Common myeloid progenitor, CD34-positive (primary cell): ENCODE results near the gene CASR.
A peak's percentile ranks its signal among the peaks of the same experiment; 100 is the strongest.

ENCODE experiments used
- CTCF ChIA-PET: fragments of 350-600 bp; sonication (Branson Sonifier 250); formaldehyde crosslinking; loops from one replicate; lab custom pipeline; 2021; ENCODE audit warnings: antibody characterized with exemption; lab: Charles Lee
- POLR2A ChIA-PET: fragments of 350-600 bp; sonication (Branson Sonifier 250); formaldehyde crosslinking; loops from one replicate; lab custom pipeline; 2021; ENCODE audit warnings: antibody characterized with exemption; lab: Charles Lee
- DNase-seq, 3 donors: peaks; one replicate each; pipeline versions ENCODE4 v3.0.0 to v3.0.0-alpha.2; 2013
- H3K27ac ChIP-seq, 2 experiments: 1 replicate in 1 of 2; 2 replicates in 1 of 2; pipeline ENCODE4 v1.7.0; 2013; ENCODE audit warnings: inconsistent platforms in 2 of 2, low read length in 2 of 2, mild to moderate bottlenecking in 2 of 2, low read depth in 1 of 2, moderate library complexity in 1 of 2; ENCODE audit not compliant: severe bottlenecking in 2 of 2, insufficient read depth in 1 of 2, poor library complexity in 1 of 2
- H3K27me3 ChIP-seq, 5 experiments: replicated peaks in 2 of 5; 1 replicate in 3 of 5; 2 replicates in 2 of 5; pipeline versions ENCODE4 v1.6.1 to v1.7.0; 2013; ENCODE audit warnings: low read length in 4 of 5, mild to moderate bottlenecking in 2 of 5, moderate library complexity in 2 of 5, inconsistent platforms in 1 of 5; ENCODE audit not compliant: insufficient read depth in 5 of 5, control insufficient read depth in 4 of 5
- H3K36me3 ChIP-seq, 4 experiments: 1 replicate in 2 of 4; 2 replicates in 2 of 4; pipeline versions ENCODE4 v1.6.1 to v1.7.0; 2013; ENCODE audit warnings: low read length in 3 of 4, control low read depth in 1 of 4, mild to moderate bottlenecking in 1 of 4; ENCODE audit not compliant: control insufficient read depth in 4 of 4, insufficient read depth in 4 of 4
- H3K4me1 ChIP-seq, 4 experiments: 1 replicate in 3 of 4; 2 replicates in 1 of 4; pipeline versions ENCODE4 v1.6.1 to v1.7.1; 2013; ENCODE audit warnings: low read length in 3 of 4, mild to moderate bottlenecking in 3 of 4, control low read depth in 1 of 4, inconsistent platforms in 1 of 4, moderate library complexity in 1 of 4; ENCODE audit not compliant: control insufficient read depth in 4 of 4, insufficient read depth in 4 of 4; ENCODE audit errors: control extremely low read depth in 1 of 4
- H3K4me3 ChIP-seq, 7 experiments: 1 replicate in 4 of 7; 2 replicates in 3 of 7; pipeline versions ENCODE4 v1.5.1 to v1.7.0; 2013; ENCODE audit warnings: mild to moderate bottlenecking in 7 of 7, low read length in 6 of 7, moderate library complexity in 6 of 7, inconsistent platforms in 2 of 7, low read depth in 2 of 7, control low read depth in 1 of 7; ENCODE audit not compliant: insufficient read depth in 4 of 7, control insufficient read depth in 1 of 7; ENCODE audit errors: extremely low read depth in 1 of 7
- H3K9me3 ChIP-seq, 5 experiments: 1 replicate in 4 of 5; 2 replicates in 1 of 5; pipeline versions ENCODE4 v1.6.1 to v1.7.1; 2013; ENCODE audit warnings: low read length in 4 of 5, mild to moderate bottlenecking in 2 of 5, inconsistent platforms in 1 of 5, low read depth in 1 of 5, moderate library complexity in 1 of 5; ENCODE audit not compliant: control insufficient read depth in 4 of 5, insufficient read depth in 2 of 5; ENCODE audit errors: control extremely low read depth in 1 of 5
- WGBS: methylation state at CpG from one replicate; pipeline ENCODE4 v1.1.5; 2013; ENCODE audit not compliant: insufficient coverage; 5-methylcytosine and 5-hydroxymethylcytosine counted together

The CASR gene

GRCh38 chr3:122253581-122253980, 70.1 kb downstream of the CASR start:
- POLR2A ChIA-PET, result no interaction called here
- no peaks in the 10 kb centered on the region for H3K36me3 ChIP-seq
- 0% methylated on average over 1 of the region's 1 CpG for WGBS
- CTCF ChIA-PET, result interaction anchor here (0.8 to 12.9 kb wide), 3 partner anchors 8 to 707 kb away, joined by 4 to 202 read pairs (median 5); no protein-coding TSS in a partner anchor
- DNase-seq, result peak in 1 of 3 donors; percentile 32
- H3K4me3 ChIP-seq, result no peak overlapping the region
- H3K27me3 ChIP-seq, result no peaks in the 10 kb centered on the region
- H3K27ac ChIP-seq, result no peak overlapping the region
- no peaks in the 10 kb centered on the region for H3K9me3 ChIP-seq
- H3K4me1 ChIP-seq, result peaks cover 2 to 21% (median 11%) of the 10 kb centered on the region in 4 experiments

GRCh38 chr3:122255757-122256439, 72.4 kb downstream of the CASR start:
- CTCF ChIA-PET, result interaction anchor here (0.6 to 12.9 kb wide), 6 partner anchors 13 to 373 kb away, joined by 3 to 202 read pairs (median 3); no protein-coding TSS in a partner anchor

GRCh38 chr3:122257644-122258364, 74.3 kb downstream of the CASR start:
- H3K27ac ChIP-seq, result no peak overlapping the region
- H3K4me1 ChIP-seq, result peaks cover 2 to 23% (median 11%) of the 10 kb centered on the region in 4 experiments
- POLR2A ChIA-PET, result no interaction called here
- WGBS, result no CpG with 5 or more reads among the region's 7 CpGs
- no peak overlapping the region for H3K4me3 ChIP-seq
- no peaks in the 10 kb centered on the region for H3K27me3 ChIP-seq
- no peaks in the 10 kb centered on the region for H3K9me3 ChIP-seq
- no peaks in the 10 kb centered on the region for H3K36me3 ChIP-seq
- CTCF ChIA-PET, result interaction anchor here (1.0 to 12.9 kb wide), 6 partner anchors 10 to 248 kb away, joined by 3 to 202 read pairs (median 4); no protein-coding TSS in a partner anchor
- DNase-seq, result no peak

More at GRCh38 chr3:122255757-122256439, 72.4 kb downstream of the CASR start:
- Histone ChIP-seq H3K27me3 (no peaks in the 10 kb centered on the region), H3K9me3 (no peaks in the 10 kb centered on the region), H3K4me1 (peaks cover 2 to 23% (median 11%) of the 10 kb centered on the region in 4 experiments), H3K27ac (no peak overlapping the region), H3K36me3 (no peaks in the 10 kb centered on the region), H3K4me3 (no peak overlapping the region)
- peak in 2 of 3 donors; percentile 56 to 59 for DNase-seq
- POLR2A ChIA-PET, result interaction anchor here (1.3 kb wide), 1 partner anchor 23 kb away, joined by 3 read pairs; no protein-coding TSS in a partner anchor
- no CpG with 5 or more reads among the region's 1 CpG for WGBS

GRCh38 chr3:122258757-122259371, 75.4 kb downstream of the CASR start:
- Histone ChIP-seq H3K9me3 (no peaks in the 10 kb centered on the region), H3K27me3 (no peaks in the 10 kb centered on the region), H3K4me3 (no peak overlapping the region), H3K4me1 (peaks cover 2 to 17% (median 10%) of the 10 kb centered on the region in 4 experiments), H3K27ac (no peak overlapping the region), H3K36me3 (no peaks in the 10 kb centered on the region)
- DNase-seq, result peak; percentile 71 to 87 (median 77)
- ChIA-PET POLR2A (interaction anchor here (0.5 kb wide), 1 partner anchor 134 kb away, joined by 3 read pairs; no protein-coding TSS in a partner anchor), CTCF (interaction anchor here (0.8 to 12.9 kb wide), 11 partner anchors 9 to 283 kb away, joined by 3 to 202 read pairs (median 3); no protein-coding TSS in a partner anchor)
- WGBS, result 13% methylated on average over 2 of the region's 7 CpGs

- no peak overlapping the region for H3K4me3 ChIP-seq
- no peak for DNase-seq
- WGBS, result 86% methylated on average over 1 of the region's 2 CpGs
- CTCF ChIA-PET, result interaction anchor here (0.8 to 12.9 kb wide), 3 partner anchors 11 to 707 kb away, joined by 3 to 202 read pairs (median 5); no protein-coding TSS in a partner anchor
- POLR2A ChIA-PET, result no interaction called here
- H3K9me3 ChIP-seq, result no peaks in the 10 kb centered on the region
- H3K4me1 ChIP-seq, result peaks cover 2 to 13% (median 9%) of the 10 kb centered on the region in 4 experiments
- no peak overlapping the region for H3K27ac ChIP-seq
- no peaks in the 10 kb centered on the region for H3K27me3 ChIP-seq
- H3K36me3 ChIP-seq, result no peaks in the 10 kb centered on the region
Observed at GRCh38 chr3:122260206-122260605, 76.7 kb downstream of the CASR start.

- no peak overlapping the region for H3K4me3 ChIP-seq
- no peaks in the 10 kb centered on the region for H3K27me3 ChIP-seq
- no peak overlapping the region for H3K27ac ChIP-seq
- peaks cover 0 to 5% (median 2%) of the 10 kb centered on the region in 4 experiments for H3K4me1 ChIP-seq
- no peak for DNase-seq
- CTCF ChIA-PET, result interaction anchor here (1.0 to 3.7 kb wide), 3 partner anchors 12 to 178 kb away, joined by 3 to 20 read pairs (median 3); no protein-coding TSS in a partner anchor
- no peaks in the 10 kb centered on the region for H3K9me3 ChIP-seq
- WGBS, result 80% methylated on average over 1 of the region's 2 CpGs
- no peaks in the 10 kb centered on the region for H3K36me3 ChIP-seq
- POLR2A ChIA-PET, result no interaction called here
Observed at GRCh38 chr3:122263058-122263457, 79.6 kb downstream of the CASR start.
